GM19328 (cell line): Measurements from ENCODE around the gene HDAC3.
"Not testable (repeated sequence)": the region's sequence is repeated elsewhere in the genome, so short reads cannot be mapped to it uniquely, and the experiment has no call there.

Experiments used
- ATAC-seq: cut with Tn5 transposase; IDR thresholded peaks from one replicate; pipeline ENCODE4 v1.9.1; 2021; ENCODE audit warnings: mild to moderate bottlenecking, moderate library complexity; ENCODE audit not compliant: unreplicated experiment

Gene HDAC3

DNA sequence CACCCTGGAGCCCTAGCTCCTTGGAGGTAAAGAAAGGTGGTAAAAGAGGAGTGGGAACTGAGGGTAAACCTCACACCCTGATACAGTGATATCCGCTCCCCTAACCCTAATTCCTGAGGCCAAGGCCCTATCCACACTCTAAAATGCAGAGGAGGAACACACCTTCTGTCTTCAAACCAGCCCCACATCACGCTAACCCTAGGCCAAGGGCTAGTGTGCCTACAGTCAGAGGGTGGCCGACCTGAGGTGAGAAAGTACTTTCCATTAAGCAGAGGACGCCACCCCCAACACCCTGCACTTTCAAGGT is 590 bp downstream of the HDAC3 start:
- no peak for ATAC-seq

- ATAC-seq, result no peak
These were observed 1.0 kb downstream of the HDAC3 start for GRCh38 chr5:141635646-141636045.

DNA sequence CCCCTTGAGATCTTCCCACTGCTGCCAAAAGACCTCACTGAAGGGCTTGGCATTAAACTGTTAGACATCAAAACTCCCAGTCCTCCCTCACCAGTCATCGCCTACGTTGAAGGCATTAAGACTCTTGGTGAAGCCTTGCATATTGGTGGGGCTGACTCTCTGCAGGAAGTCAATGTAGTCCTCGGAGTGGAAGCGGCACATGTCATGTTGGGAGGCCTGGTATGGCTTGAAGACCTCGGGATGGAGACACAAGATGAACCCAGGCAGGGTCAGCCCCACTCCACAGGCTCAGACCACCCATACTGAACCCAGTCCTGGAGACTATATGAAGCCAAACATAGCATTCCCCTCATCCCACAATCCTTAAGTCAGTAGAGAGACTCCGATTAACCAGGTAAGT is 1.9 kb downstream of the HDAC3 start:
- no peak for ATAC-seq

GRCh38 chr5:141633871-141634561 is 2.6 kb downstream of the HDAC3 start:
- ATAC-seq, result peak; percentile 59

DNA sequence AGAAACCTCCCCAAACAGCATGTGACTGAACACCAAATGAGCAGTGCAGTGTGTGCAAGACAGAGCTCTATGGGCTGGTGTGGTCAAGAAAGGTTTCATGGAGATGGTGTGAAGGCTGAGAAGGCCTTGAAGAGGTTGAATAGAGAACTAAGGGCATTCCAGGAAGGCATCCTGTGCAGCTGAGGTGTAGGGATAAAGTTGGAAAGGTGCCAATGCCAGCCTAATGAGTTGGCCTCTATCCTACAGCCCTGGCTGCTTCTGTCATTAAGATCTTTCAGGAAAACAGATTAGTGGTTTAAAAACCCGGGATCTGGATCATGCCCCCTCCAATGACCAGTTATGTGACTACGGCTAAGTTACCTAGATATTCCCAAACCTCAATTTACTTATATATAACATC is 4.0 kb downstream of the HDAC3 start:
- ATAC-seq, result no peak

DNA sequence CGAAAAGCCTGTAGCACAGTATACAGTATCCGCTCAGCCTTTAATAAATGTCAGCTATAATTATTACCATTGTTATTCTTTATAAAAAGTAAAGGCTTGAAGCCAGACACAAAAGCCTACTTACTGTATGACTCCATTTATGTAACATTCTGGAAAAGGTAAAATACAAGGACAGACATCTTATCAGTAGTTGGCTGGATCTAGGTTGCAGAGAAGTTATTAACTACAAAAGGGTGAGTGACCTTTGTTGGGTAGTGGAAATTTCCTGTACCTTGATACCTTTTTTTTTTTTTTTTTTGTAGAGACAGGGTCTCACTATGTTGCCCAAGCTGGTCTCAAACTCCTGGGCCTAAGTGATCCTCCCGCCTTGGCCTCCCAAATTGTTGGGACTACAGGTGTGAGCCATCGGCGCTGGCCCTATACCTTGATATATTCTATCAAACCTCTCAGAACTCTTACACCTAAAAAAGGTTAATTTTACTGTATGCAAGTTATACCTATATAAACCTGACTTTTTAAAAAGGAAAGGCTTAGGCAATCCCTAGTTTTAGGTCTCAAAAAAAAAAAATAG is 6.0 kb downstream of the HDAC3 start:
- ATAC-seq, result no peak

DNA sequence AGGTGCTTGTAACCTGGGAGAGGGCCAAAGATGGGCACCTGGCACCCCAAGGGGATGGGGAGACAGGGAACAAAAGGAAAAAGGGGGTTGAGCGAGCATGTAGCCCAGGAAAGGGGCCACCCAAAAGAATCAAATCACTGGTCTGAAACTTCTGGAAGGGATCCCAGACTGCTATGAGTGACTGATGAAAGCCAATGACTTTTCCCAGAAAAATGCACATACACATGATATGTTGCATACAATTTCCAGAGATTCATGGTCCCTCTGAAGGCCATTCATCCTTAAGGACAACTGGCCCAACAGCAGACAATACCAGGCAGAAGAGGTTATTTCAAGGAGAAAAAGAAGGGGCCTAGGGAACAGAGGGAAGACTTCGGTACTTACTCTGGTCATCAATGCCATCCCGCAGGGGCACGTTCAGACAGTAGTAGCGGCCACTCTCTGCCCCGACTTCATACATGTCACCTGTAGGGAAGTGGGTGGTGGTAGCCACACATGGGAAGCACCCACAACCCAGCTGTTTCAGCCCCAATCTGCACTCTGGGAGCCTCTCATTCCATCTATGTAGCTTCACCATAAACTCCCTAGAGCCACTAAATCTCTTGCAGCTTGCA is 8.4 kb downstream of the HDAC3 start:
- no peak for ATAC-seq

DNA sequence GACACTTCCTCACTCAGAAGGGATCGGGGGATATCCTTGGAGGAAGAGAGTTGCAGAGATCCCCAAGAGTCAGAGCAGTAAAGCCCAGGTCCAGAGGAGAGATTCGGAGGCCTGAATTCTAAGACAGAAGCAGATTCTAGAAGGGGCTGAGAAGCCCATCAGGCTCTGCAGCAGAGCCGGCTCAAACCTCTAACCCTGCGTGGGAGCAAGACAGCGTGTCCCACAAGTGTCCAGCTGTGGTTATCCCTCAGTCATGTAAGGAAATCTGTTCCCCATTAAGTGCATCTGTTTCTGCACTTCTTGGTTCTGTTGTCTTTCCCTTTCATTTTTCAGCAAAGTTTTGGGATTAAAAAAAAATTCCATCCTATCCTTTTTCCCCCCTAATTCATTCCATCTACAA is 13.0 kb downstream of the HDAC3 start:
- ATAC-seq, result no peak

GRCh38 chr5:141623186-141623585 is 13.5 kb downstream of the HDAC3 start:
- peak; percentile 47 for ATAC-seq

DNA sequence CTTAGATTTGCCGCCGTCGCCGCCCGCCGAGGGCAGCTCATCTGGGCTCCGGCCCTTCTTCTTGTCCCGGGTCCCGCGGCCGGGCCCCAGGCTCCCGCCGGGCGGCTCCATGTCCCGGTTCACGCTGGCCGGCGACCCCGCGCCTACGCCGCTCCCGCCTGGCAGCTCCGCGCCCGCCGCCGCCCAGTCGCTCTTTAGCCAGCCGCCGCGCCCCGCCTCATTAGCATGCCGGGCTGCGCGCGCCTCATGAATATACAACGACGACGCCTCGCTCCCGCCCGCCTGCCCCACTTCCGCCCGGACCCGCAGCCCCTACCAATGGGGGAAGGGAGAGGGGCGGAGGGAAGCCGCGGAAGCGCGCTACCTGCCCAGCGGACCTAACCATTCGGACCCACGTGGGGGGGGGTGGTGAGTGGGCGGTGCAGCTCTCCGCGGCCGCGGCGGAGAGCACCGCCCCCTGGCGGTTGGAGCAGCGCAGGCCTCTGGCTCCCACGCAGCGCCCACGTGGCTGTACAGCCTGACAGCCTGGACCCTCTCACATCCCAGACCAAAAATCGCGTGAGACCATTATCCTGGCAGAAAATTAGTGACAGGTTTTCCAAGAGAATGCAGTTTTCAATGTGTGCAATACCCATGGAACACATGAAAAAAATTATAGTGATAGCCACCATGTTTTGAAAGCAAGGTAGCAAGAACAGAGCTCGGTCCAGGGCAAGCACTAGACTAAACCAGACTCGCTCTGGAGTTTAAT is 17.7 kb downstream of the HDAC3 start, which contains the start of gene DIAPH1:
TSS of gene DIAPH1 (minus strand) at position 197 of the 751 bp plus-strand sequence. CDS start at position 111, 86 bp downstream.
- peak; percentile 77 for ATAC-seq

DNA sequence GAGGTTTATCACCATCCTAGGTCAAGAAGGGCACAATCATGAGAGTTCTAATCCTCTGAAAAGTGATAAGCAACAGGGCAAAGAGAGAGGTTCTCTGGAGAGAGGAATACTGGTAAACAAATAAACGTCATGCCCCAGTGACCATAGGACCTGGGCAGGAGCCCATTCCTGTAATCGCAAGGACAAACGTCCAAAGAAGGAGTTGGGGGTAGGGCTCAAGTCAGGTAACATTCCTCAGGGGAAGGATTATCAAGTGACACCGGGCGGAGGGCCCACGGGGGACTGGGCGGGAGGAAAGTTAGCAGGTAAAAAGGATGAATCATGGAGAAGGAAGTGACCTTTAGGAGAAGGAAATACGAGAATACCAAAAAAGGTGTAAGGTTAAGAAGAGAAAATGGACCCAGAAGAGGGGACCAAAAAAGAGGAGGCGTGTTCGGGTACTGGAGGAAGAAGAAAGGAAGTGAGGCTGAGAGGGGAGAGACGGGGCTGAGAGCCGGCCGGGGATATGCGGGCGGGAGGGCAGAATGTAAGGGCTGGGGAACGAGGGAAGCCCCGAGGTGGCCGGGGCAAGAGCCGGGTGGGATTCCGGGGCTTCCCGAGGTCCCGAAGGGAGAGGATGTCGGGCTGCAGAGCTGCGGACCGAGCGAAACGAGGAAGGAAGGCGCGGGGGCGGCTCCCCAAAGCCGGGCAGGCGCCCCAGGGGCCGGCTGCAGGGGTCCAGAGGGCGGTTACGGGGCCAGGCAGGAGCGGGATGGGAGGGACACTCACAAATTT is 18.4 kb downstream of the HDAC3 start:
- peak; percentile 21 for ATAC-seq

DNA sequence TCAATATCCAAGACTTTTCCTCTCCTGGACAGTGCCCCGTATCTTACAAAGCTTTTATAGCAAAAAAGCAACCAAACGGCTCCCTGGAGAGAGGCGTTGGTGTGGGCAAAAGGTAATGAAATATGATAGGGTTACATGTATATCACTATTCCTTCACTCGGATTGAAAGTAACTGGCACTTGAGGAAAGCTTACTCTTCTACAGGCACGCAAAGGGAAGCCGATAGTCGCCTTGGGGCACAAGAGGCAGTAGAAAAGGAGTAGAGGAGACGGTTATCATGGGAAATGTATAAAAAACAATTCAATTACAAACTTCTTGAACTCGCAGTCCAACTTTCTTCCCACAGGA is 19.0 kb downstream of the HDAC3 start:
- no peak for ATAC-seq

GRCh38 chr5:141617128-141617527 is 19.5 kb downstream of the HDAC3 start:
- no peak for ATAC-seq

DNA sequence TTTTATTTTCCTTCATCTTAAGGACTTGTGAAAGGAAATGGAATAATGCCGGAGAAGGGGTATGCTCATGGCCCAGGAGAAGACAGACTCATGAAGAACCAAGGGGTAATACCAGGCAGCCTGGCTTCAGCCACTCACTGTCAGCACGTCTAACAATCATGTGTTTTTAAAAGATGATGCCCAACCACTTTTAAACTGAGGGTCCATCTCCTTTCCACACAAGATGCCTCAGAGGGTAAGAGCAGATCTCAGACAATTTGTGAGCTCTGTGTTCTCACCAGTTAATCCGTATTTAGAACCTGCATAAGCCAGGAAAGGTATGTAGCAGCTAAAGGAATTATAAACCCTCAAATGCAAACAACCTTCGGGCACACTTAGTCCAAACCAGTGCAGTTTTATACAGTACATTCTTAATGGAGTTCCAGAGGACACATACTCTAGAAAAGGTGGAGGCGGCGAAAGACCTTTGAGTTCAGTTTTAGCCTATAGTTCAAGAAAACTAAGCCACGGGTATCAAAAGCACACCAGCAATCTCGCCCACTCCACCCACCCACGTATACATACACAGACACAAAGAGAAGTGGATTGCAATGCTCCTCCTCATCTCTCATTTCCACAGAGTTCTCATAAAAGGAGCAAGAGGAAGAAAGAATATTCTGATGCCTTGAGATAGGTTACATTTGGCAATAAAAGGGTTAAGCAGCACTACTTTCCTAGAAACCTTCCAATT is 20.5 kb downstream of the HDAC3 start:
- ATAC-seq, result no peak

GRCh38 chr5:141613344-141613743 is 23.3 kb downstream of the HDAC3 start:
- no peak for ATAC-seq

GRCh38 chr5:141611289-141611688 is 25.4 kb downstream of the HDAC3 start:
- ATAC-seq, result no peak

GRCh38 chr5:141609921-141610320 is 26.7 kb downstream of the HDAC3 start:
- not testable (repeated sequence) for ATAC-seq

GRCh38 chr5:141609044-141609443 is 27.6 kb downstream of the HDAC3 start:
- ATAC-seq, result no peak

- ATAC-seq, result no peak
These were observed 28.1 kb downstream of the HDAC3 start for GRCh38 chr5:141608557-141608956.

DNA sequence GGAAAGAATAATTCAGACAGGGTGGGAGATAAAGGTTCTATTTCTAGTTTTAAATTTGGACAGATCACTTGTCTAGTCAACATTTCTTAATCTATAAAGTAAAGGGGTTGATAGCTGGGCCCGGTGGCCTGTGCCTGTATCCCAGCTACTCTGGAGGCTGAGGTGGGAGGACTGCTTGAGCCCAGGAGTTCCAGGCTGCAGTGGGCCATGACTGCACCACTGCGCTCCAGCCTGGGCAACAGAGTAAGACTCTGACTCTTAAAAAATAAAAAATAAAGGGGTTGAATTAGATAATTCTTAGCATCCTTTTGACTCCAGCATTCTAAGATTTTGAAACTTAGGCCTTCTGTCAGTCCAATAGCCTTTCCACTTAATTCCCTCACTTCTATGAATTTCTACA is 28.6 kb downstream of the HDAC3 start:
- no peak for ATAC-seq
